Mesothelial cell of epicardium (in vitro differentiated cells): Measurements from ENCODE around the gene C17orf50. TPM values are rescaled to one million over a fixed set of nuclear protein-coding genes. Genes with fewer than 3 reads are reported as not detected.

Experiments used
- DNase-seq, 2 experiments: peaks; one replicate each; pipeline ENCODE4 v3.0.0; 2021; ENCODE audit warnings: low spot score in 2 of 2; ENCODE audit not compliant: unreplicated experiment in 2 of 2
- H3K27ac Mint-ChIP-seq: 2 replicates; pipeline ENCODE4 v1.8.0; 2021; ENCODE audit warnings: mixed read lengths
- H3K27me3 Mint-ChIP-seq: 2 replicates; pipeline ENCODE4 v1.8.0; 2021; ENCODE audit warnings: low read depth, mixed read lengths
- H3K36me3 Mint-ChIP-seq: 2 replicates; pipeline ENCODE4 v1.8.0; 2021; ENCODE audit warnings: mixed read lengths
- H3K4me1 Mint-ChIP-seq: 2 replicates; pipeline ENCODE4 v1.8.0; 2021; ENCODE audit warnings: mixed read lengths
- H3K4me3 Mint-ChIP-seq: 2 replicates; pipeline ENCODE4 v1.8.0; 2021; ENCODE audit warnings: mild to moderate bottlenecking, moderate library complexity, mixed read lengths
- H3K9me3 Mint-ChIP-seq: 2 replicates; pipeline ENCODE4 v1.8.0; 2021; ENCODE audit warnings: mixed read lengths
- CTCF ChIP-seq: fragments of 200-600 bp; sonication (generic); IDR thresholded peaks from one replicate; pipeline ENCODE4 v1.5.0; 2021; ENCODE audit warnings: antibody characterized with exemption; ENCODE audit not compliant: unreplicated experiment
- total RNA-seq: library from RNA; stranded (reverse); gene quantifications from 3 replicates; pipeline ENCODE4 v1.2.1, GENCODE V29; 2021

The C17orf50 gene
- total RNA-seq, 1 donor from 2014 or later = not detected

- H3K36me3 Mint-ChIP-seq = peaks cover 16% of the 10 kb centered on the region
- TF ChIP-seq CTCF = no peak
- H3K4me3 Mint-ChIP-seq = no peak overlapping the region
- H3K27ac Mint-ChIP-seq = peak overlapping the region; percentile 89
- H3K27me3 Mint-ChIP-seq = no peaks in the 10 kb centered on the region
- DNase-seq = peak; percentile 75 to 87
- H3K4me1 Mint-ChIP-seq = peaks cover 64% of the 10 kb centered on the region
- H3K9me3 Mint-ChIP-seq = no peaks in the 10 kb centered on the region
Observed at GRCh38 chr17:35726127-35726952, 34.3 kb upstream of the C17orf50 start.

- Mint-ChIP-seq H3K27ac (peak overlapping the region; percentile 89), H3K9me3 (no peaks in the 10 kb centered on the region), H3K36me3 (peaks cover 13% of the 10 kb centered on the region), H3K27me3 (no peaks in the 10 kb centered on the region), H3K4me3 (no peak overlapping the region), H3K4me1 (peaks cover 64% of the 10 kb centered on the region)
- no peak for DNase-seq
- no peak for TF ChIP-seq CTCF
Observed at GRCh38 chr17:35726953-35727460, 33.7 kb upstream of the C17orf50 start.

GRCh38 chr17:35727635-35728034 lies 33.1 kb upstream of the C17orf50 start:
- H3K27ac Mint-ChIP-seq = peak overlapping the region; percentile 89
- H3K4me1 Mint-ChIP-seq = peaks cover 70% of the 10 kb centered on the region
- H3K4me3 Mint-ChIP-seq = no peak overlapping the region
- no peaks in the 10 kb centered on the region for H3K27me3 Mint-ChIP-seq
- no peak for DNase-seq
- peaks cover 13% of the 10 kb centered on the region for H3K36me3 Mint-ChIP-seq
- no peaks in the 10 kb centered on the region for H3K9me3 Mint-ChIP-seq
- no peak for TF ChIP-seq CTCF

GRCh38 chr17:35728551-35728950 lies 32.1 kb upstream of the C17orf50 start:
- Mint-ChIP-seq H3K27ac (no peak overlapping the region), H3K4me1 (peaks cover 72% of the 10 kb centered on the region), H3K9me3 (no peaks in the 10 kb centered on the region), H3K4me3 (no peak overlapping the region), H3K27me3 (no peaks in the 10 kb centered on the region), H3K36me3 (peaks cover 11% of the 10 kb centered on the region)
- DNase-seq = no peak
- no peak for TF ChIP-seq CTCF

- H3K4me3 Mint-ChIP-seq = peak overlapping the region; percentile 31
Observed at GRCh38 chr17:35729405-35729833, 31.3 kb upstream of the C17orf50 start.

More at GRCh38 chr17:35729405-35729833, 31.3 kb upstream of the C17orf50 start:
- Mint-ChIP-seq H3K27ac (no peak overlapping the region), H3K4me1 (peaks cover 69% of the 10 kb centered on the region), H3K27me3 (no peaks in the 10 kb centered on the region), H3K9me3 (no peaks in the 10 kb centered on the region), H3K36me3 (peaks cover 4% of the 10 kb centered on the region)
- DNase-seq = no peak
- TF ChIP-seq CTCF = no peak
